Measurements from ENCODE around the gene CTNND2. TPM values are rescaled to one million over a fixed set of nuclear protein-coding genes. Genes with fewer than 3 reads are reported as not detected.
A peak's percentile ranks its signal among the peaks of the same experiment; 100 is the strongest.

Gene CTNND2
- total RNA-seq, 1 donor from 2014 or later, result 13.9 TPM

DNA sequence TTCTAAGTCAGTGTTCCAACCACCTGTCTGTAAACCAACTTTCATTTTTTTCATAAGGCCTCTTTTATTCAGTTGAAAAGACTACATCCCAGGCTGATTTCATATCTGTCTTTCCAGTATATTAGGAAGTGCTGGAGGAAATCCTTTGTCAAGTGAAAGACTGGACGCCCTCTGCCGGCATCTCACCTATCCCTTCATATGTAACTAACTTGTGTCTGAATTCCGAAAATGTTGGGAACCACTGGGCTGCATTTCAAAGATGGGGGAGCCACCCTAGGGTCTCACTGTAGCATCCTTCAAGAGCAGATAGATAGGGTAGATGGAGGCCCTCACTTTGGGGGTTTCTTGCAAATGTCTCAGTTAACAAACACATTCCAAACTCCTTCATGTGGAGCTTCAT, 569.8 kb downstream of the CTNND2 start:
- Mint-ChIP-seq H3K36me3 (peaks cover 32% of the 10 kb centered on the region), H3K27me3 (ENCODE audit: insufficient read depth, low read depth) (no peaks in the 10 kb centered on the region), H3K9me3 (no peaks in the 10 kb centered on the region), H3K4me3 (no peak overlapping the region), H3K4me1 (peaks cover under 1% of the 10 kb centered on the region), H3K27ac (no peak overlapping the region)
- Histone ChIP-seq H3K36me3 (no peaks in the 10 kb centered on the region), H3K4me3 (no peak overlapping the region), H3K9me3 (ENCODE audit: low read depth) (no peaks in the 10 kb centered on the region), H2AFZ (replicated peaks) (no peak overlapping the region), H3K9ac (no peak overlapping the region), H3K79me2 (ENCODE audit: low read depth) (no peaks in the 10 kb centered on the region), H3K4me2 (no peak overlapping the region), H3K27ac (no peak overlapping the region), H3F3A (ENCODE audit: low read depth) (no peaks in the 10 kb centered on the region), H3K4me1 (no peaks in the 10 kb centered on the region), H3K27me3 (no peaks in the 10 kb centered on the region), H4K20me1 (ENCODE audit: low read depth) (no peaks in the 10 kb centered on the region)
- no peak for DNase-seq (ENCODE audit: low spot score)
- TF ChIP-seq EZH2 (IDR thresholded peaks at IDR 0.05) (no peak), EZH2phosphoT487 (IDR thresholded peaks at IDR 0.05) (no peak)
- TF ChIP-seq, protein P1, sequence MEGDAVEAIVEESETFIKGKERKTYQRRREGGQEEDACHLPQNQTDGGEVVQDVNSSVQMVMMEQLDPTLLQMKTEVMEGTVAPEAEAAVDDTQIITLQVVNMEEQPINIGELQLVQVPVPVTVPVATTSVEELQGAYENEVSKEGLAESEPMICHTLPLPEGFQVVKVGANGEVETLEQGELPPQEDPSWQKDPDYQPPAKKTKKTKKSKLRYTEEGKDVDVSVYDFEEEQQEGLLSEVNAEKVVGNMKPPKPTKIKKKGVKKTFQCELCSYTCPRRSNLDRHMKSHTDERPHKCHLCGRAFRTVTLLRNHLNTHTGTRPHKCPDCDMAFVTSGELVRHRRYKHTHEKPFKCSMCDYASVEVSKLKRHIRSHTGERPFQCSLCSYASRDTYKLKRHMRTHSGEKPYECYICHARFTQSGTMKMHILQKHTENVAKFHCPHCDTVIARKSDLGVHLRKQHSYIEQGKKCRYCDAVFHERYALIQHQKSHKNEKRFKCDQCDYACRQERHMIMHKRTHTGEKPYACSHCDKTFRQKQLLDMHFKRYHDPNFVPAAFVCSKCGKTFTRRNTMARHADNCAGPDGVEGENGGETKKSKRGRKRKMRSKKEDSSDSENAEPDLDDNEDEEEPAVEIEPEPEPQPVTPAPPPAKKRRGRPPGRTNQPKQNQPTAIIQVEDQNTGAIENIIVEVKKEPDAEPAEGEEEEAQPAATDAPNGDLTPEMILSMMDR (IDR thresholded peaks at IDR 0.05), result no peak

DNA sequence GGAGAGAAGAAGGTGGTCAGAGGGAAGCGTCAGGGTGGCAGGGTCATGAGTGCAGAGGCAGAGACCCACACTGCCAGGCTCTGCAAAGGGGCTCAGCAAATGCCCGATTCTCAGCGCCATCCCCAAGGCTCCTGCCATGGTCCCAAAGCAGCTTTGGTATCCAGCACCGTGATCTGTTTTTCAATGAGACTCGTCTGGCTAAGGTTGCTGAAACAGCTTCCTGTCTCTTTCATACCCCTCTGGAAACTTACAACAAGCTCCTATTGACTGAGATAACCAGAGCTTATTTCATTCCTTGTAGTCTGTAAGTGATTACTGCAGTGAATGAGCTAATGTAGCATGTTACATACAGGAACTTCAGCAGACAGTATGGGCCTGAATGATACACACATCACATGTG, 574.6 kb downstream of the CTNND2 start:
- H3K79me2 ChIP-seq (ENCODE audit: low read depth), result no peaks in the 10 kb centered on the region
- H3K27ac Mint-ChIP-seq, result peak overlapping the region; percentile 33
- H3F3A ChIP-seq (ENCODE audit: low read depth), result no peaks in the 10 kb centered on the region
- H4K20me1 ChIP-seq (ENCODE audit: low read depth), result no peaks in the 10 kb centered on the region
- no peak for DNase-seq (ENCODE audit: low spot score)
- H3K27me3 Mint-ChIP-seq (ENCODE audit: insufficient read depth, low read depth), result no peaks in the 10 kb centered on the region
- H3K9me3 ChIP-seq (ENCODE audit: low read depth), result no peaks in the 10 kb centered on the region
- H3K9ac ChIP-seq, result no peak overlapping the region
- H3K36me3 ChIP-seq, result no peaks in the 10 kb centered on the region
- peaks cover 5% of the 10 kb centered on the region for H3K9me3 Mint-ChIP-seq
- H3K4me1 Mint-ChIP-seq, result peaks cover 39% of the 10 kb centered on the region
- no peaks in the 10 kb centered on the region for H3K27me3 ChIP-seq
- no peak overlapping the region for H3K27ac ChIP-seq
- H2AFZ ChIP-seq (replicated peaks), result no peak overlapping the region
- H3K4me3 Mint-ChIP-seq, result no peak overlapping the region
- H3K36me3 Mint-ChIP-seq, result peaks cover 24% of the 10 kb centered on the region
- H3K4me2 ChIP-seq, result no peak overlapping the region
- no peak overlapping the region for H3K4me3 ChIP-seq
- TF ChIP-seq EZH2 (IDR thresholded peaks at IDR 0.05) (no peak), EZH2phosphoT487 (IDR thresholded peaks at IDR 0.05) (no peak)
- TF ChIP-seq, protein P1 (IDR thresholded peaks at IDR 0.05), result no peak
- H3K4me1 ChIP-seq, result peaks cover 9% of the 10 kb centered on the region

DNA sequence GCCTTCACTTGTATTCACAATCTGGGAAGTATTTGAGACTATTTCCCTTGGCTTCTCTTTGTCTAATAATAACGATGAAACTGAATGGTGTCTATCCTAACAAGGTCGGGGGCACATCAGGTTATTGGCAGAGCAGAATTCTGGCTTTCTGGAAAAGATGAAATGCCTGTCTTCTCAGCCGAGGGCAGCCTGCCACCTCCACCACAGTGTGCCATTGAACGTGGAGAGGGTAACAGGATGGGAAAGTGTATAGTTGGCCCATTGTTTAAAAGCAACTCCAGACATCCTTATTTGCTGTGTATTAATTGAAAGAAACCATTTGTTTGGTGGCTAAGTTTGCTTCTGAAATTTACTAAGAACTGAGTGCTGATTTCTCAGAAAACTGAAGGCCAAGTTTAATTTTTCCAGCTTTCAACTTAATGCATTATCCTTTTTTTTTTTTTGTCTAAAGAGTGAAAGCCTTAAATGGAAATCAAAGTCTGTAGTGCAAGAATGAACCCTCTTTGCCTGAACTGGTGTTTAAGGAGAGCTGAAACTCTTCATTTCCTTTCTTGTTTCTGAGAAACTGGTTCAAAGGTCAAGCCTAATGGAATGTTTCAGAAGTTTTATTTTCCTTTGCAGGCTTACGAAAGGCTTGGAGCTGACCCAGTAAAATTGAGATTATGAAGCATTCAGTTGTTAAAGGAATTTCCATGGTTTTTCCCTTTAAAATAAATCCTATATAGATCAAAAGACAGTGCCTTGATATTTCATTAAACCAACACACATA, 579.5 kb downstream of the CTNND2 start:
- Histone ChIP-seq H3K9ac (no peak overlapping the region), H3K9me3 (ENCODE audit: low read depth) (no peaks in the 10 kb centered on the region), H3K4me3 (no peak overlapping the region), H3F3A (ENCODE audit: low read depth) (no peaks in the 10 kb centered on the region), H3K27ac (no peak overlapping the region), H3K79me2 (ENCODE audit: low read depth) (no peaks in the 10 kb centered on the region), H3K27me3 (no peaks in the 10 kb centered on the region), H4K20me1 (ENCODE audit: low read depth) (no peaks in the 10 kb centered on the region), H2AFZ (replicated peaks) (no peak overlapping the region), H3K4me1 (peaks cover 9% of the 10 kb centered on the region), H3K4me2 (no peak overlapping the region), H3K36me3 (no peaks in the 10 kb centered on the region)
- Mint-ChIP-seq H3K4me3 (no peak overlapping the region), H3K27me3 (ENCODE audit: insufficient read depth, low read depth) (peaks cover 2% of the 10 kb centered on the region), H3K4me1 (peaks cover 61% of the 10 kb centered on the region), H3K27ac (peak overlapping the region; percentile 98), H3K36me3 (peaks cover 34% of the 10 kb centered on the region), H3K9me3 (peaks cover 16% of the 10 kb centered on the region)
- no peak for DNase-seq (ENCODE audit: low spot score)
- TF ChIP-seq, protein P1 (IDR thresholded peaks at IDR 0.05), result no peak
- TF ChIP-seq EZH2phosphoT487 (IDR thresholded peaks at IDR 0.05), result no peak
- TF ChIP-seq EZH2 (IDR thresholded peaks at IDR 0.05), result no peak
